Measurements from ENCODE around the gene SCO2.
"Not testable (repeated sequence)": the region's sequence is repeated elsewhere in the genome, so short reads cannot be mapped to it uniquely, and the experiment has no call there.

SCO2 gene

DNA sequence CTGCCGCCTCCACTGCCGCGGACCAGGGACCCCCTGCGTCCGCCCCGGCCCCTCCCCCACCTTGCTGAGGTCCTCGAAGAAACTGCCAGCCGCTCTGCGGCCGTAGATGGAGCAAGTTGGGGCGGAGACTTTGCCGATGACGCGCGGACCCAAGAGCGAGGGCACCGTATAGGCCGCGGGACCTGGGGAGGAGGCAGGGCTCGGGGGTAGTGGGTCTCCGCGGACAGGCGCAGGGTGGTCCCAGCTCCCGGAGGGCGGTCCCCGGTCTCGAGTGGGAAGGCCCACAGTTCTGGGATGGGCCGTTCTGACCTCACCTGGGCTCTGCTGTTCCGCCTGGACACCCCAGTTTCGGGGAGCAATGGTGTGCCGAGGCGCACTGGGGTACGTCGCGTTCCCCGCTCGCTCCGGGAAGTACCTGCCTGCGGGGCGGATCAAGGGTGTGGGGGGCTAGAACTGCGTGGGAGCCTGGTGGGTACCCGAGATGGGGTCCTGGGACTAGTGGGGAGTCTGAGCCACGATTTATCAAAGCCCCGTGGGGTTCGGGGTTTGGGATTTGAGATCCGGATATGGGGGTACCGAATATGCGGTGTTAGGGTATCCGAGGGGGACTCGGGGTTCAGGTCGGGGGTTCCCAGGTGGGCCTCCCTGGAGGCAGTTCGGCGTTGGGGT lies 5.6 kb upstream of the SCO2 start:
- peak; percentile 85 for DNase-seq

DNA sequence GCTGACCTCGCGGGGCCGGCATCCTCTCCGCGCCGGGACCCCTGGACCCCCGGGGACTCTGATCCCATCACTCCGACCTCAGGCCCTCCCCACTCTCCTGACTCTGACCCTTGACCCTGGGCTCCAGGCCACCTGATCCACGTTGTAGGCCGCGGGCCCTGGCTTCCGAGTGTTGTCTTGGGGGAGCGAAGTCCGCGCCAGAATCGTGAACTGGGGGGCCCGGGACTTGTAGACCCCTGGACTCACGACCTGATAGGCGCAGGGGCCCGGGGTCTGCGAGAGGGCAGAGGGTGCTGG lies 5.1 kb upstream of the SCO2 start:
- peak; percentile 44 for DNase-seq

DNA sequence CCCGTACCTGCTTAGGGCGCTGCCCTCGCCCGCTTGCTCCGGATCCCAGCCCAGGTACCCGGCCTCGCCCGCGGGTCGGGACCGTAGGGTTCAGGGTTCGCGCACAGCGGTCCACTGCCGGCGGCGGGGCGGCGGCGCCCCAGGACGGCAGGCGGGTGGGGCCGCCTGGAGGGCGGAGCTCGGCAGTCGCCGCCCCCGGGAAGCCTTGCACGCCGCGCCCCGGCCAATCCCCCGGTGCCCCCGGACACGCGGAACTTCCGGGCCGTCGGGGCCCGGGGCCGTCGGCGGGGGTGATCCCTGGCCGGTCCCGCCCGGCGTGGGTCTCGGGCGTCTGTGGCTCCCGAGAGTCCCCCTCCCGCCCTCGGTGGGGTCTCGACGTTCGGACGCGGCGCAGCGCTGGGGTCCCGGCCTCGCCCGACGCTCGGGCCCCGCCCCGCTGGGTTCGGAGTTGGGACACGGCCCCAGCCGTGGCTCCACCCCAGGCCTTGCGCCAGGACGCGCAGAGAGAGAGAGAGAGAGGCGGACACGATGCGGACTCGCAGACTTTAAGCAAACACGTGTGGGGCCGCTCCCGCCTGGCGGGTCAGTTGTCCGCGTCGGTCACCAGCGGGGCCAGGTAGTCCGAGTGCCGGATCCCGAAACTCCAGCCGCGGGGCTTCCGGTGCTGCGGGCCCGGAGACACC lies 4.6 kb upstream of the SCO2 start, which contains the start of gene TYMP:
TSS of gene TYMP (minus strand) at position 116 of the 683 bp plus-strand sequence. CDS start 303 bp downstream, outside the sequence.
- peak; percentile 81 for DNase-seq

DNA sequence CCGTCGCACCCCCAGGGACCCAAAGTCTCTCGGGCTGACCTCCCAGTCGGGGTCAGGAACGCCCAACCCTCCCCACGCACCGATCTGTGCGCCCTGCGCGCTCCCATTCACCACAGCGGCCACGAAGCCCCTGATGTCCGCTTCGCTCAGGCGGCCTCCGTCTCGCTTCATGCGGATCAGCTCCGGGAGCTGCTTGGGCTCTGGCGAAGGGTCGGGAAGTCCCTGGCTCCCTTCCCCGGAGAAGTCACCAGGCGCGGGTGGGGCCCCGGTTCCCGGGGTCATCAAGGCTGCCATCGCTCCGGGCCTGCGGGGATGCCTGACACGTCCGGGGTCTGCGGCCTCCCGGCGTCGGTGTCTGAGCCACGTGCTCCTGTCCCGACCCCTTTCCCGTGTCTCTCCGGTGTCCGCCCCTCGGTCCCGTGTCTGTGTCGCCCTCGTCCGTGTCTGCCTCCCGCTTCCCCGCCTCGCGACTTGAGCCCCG lies 4.1 kb upstream of the SCO2 start:
- DNase-seq, result no peak

DNA sequence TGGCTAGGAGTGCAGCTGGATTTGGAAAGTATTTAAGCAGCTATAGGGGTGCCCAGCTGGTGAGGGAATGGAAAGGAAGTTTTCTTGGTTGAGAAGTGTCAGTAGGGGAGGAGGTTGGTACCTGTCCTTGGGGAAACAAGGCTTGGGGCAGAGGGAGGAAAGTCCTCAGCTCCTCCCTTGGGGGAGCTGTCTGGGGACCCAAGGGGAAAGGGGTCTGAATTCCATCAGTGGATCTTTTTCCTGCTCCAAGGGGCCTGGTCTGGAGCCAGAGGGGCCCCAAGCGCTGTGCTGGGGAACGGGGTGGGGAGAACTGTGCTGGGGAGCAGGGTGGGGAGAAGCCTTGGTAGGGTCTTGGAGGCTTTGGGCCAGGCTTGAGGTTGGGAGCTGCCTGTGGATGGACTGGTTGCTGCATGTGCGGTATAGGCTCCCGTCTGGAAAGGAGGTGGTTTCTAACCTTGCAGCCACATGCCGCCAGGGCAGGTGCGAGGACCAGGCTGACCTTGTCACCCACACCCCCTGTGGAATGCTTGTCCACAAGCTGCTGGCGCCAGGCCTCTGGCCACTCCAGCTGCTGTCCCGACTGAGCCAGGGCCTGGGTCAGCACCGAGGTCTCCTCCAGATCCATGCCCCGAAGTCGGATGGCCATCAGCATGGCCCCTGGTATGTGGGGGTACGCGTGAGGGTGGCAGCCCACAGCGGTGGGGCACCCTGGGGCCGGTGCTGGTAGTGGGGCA lies 3.5 kb upstream of the SCO2 start:
- no peak for DNase-seq

DNA sequence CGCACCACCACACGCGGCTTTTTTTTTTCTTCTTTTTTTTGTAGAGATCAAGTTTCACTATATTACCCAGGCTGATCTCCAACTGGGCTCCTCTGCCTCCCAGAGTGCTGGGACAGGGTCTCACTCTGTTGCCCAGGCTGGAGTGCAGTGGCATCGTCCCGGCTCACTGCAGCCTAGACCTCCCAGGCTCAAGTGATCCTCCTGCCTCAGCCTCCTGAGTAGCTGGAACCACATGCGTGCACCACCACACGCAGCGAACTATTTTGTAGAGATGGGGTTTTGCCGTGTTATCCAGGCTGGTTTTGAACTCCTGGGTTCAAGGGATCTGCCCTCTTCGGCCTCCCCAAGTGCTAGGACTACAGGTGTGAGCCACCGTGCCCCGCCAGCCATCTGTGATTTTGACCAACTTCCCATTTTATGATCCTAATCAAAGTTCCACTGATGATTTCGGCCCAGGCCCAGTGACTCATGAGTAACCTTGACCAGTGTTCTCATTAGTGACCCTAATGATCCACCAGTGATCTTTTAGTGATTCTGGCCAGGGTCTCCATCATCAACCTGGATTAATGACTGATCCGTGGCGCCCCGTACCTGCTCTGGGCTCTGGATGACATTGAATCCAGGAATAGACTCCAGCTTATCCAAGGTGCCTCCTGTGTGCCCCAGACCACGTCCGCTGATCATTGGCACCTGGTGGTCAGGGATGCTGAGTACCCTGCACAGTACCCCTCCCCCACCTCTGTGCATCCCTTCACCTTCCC lies 2.7 kb upstream of the SCO2 start:
- DNase-seq, result no peak

DNA sequence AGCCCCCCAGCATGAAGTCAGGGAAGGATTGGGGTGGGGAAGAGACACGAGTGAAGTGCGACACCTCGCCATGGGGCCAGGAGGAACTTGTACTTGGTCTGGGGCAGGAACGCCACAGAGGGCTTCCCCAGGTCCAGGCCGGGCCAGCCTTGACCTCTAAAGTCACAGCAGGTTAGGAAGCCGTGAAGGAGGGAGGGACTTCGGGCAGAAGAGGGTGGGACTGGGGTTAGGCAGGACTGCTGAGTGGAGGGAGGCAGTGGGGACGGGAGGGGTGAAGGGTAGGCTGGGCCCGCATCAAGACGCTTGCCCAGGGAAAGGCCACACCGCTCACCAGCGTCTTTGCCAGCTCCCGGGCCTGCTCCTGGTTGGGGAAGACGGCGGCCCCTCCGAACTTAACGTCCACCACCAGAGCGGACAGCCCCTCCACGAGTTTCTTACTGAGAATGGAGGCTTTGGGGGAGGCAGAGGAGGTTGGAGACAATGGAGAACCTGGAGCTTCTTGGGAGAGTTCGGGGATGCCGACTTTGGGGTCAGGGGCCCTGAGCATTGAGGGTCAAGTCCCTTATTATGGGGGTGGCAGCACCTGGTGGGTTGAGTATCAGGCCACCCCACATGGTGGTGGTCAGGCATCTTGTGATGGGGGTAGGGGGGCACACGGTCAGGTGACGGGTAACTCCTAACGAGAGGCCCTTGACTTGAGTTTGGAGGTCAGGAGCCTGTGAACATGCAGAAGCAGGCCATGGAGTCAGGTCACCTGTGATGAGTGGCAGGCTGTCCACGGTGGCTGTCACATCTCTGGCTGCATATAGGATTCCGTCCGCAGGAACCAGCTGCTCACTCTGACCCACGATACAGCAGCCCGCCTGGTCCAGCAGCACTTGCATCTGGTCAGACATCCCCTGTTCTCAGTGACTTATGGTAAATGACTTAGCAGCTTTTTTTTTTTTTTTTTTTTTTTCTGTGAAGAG lies 1.7 kb upstream of the SCO2 start:
- DNase-seq, result peak; percentile 75

DNA sequence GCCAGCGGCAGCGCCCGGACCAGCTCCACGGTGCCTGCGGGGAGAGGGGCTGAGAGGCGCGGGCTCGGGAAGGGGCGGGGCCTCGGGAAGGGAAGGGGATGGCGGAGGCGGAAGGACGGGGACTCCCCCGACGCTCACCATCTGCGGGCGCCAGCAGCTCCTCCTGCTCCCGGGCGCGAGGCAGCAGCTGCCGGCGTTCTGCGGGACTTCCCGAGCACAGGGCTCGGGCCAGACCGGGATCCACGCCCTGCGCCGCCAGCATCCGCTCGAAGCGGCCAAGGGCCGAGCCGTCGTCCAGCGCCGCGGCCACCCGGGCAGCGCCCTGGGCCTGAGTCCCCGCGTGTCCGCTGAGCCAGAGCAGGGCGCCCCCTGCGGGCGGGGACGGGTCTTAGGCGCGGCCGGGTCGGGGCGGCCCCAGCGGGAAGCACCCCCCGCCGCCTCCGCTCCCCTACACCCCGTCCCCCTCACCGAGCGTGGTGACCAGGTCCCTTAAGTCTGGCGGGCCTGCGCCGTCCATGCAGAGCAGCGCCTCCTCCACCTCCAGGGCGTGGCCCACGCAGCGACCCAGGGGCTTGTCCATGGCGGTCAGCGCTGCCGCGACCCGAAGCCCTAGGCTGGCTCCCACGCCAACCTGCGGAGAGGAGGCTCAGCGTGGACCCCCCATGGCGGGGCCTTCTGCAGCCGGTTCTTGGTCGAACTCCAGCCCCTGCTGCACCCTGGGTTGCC lies 873 bp upstream of the SCO2 start:
- DNase-seq, result peak; percentile 77

DNA sequence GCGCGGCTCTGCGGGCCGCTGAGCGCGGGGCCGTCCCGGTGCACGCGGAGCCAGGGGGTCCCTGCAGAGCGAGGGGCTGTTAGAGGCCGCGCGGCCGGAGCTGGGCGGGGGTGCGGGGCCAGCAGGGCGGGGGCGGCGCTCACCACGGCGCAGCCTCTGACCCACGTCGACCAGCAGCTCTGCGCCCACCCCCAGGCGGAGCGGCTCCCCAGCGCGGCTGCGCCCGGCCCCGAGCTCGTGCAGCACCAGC lies 385 bp upstream of the SCO2 start:
- no peak for DNase-seq

DNA sequence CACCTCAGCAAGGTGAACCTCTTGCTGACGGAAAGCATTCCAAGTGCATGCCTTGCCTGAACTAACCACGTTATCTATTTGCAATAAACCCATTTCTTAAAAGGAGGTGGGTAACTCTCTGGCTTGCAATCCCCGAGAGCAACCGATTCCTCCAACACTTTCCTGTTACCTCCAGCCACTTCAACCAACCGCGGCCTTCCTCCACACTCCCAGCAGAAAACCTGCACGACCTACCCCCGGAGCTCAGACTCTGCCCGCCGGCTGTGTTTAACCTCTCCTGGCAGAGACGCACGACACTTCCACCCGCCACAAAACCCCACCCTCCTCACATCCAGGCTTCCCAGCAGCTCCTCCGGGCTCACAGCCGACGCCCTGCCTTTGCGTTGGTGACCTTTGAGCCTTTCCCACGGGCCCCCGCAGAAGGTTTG lies 708 bp downstream of the SCO2 start:
- no peak for DNase-seq

DNA sequence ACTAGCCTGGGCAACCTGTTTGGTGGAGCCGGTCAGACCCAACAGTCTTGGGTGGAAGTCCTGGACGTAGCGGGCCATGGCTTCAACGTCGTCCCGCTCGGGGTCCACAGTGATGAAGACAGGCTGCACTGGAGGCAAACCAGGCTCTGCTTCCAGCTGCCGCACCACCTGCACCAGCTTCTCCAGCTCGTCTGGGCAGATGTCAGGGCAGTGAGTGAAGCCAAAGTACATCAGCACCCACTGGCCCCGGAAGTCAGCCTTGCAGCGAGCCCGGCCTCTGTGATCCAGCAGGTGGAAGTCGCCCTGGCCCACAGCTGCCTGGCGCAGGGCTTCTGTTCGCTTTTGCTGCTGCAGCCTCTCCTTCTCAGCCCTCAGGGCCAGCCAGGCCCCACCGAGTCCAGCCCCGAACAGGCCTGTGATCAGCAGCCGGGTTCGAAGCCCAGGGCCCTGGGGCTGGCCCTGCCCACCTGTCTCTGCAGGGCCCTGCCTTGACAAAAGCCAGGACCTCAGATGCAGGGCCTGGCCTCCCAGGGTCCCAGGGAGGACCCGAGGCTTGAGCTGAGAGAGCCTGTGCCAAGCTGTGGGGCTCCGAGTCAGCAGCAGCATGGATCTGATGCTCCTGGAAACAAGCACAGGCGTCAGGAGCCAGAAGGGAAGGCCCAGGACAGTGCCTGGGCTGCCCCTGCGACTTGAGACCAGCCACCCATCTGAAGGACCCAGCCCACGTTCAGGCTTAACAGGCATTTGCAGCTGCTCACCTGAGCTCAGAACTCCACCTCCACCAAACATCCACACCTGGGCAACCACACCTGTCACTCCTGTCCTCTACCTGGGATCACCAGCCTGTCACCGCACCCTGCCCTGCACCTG lies 1.4 kb downstream of the SCO2 start:
- DNase-seq, result no peak

DNA sequence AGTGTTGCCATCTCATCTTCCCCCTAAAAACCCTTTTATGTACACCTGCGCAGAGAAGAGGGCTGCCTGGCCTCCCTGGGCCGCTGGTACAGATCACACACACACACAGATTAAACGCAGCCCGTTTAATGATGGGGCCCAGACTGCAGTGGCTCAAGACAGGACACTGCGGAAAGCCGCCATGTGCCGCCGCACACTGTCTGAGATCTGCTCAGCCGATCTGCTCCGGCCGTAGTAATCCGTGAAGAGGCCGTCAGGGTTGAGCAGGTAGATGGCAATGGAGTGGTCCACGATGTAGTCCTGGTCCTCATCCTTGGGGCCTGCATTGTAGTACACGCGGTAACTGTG lies 2.0 kb downstream of the SCO2 start:
- no peak for DNase-seq

DNA sequence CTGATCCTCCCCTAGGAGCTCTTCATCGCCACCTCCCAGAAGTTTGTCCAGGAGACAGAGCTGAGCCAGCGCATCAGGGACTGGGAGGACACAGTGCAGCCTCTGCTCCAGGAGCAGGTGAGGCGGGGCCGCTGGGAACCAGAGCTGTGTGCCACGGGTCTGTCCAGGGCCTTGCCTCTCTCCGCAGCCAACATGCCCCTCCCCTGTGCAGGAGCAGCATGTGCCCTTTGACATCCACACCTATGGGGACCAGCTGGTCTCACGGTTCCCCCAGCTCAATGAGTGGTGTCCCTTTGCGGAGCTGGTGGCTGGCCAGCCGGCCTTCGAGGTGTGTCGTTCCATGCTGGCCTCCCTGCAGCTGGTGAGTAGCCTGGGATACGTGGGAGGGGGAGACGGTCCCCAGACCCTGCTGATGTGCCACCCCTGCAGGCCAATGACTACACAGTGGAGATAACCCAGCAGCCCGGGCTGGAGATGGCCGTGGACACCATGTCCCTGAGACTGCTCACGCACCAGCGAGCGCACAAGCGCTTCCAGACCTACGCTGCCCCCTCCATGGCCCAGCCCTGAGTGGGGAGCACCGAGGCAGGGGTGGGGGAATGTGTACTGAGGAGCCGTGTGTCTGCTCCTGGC lies 2.5 kb downstream of the SCO2 start:
- DNase-seq, result no peak

DNA sequence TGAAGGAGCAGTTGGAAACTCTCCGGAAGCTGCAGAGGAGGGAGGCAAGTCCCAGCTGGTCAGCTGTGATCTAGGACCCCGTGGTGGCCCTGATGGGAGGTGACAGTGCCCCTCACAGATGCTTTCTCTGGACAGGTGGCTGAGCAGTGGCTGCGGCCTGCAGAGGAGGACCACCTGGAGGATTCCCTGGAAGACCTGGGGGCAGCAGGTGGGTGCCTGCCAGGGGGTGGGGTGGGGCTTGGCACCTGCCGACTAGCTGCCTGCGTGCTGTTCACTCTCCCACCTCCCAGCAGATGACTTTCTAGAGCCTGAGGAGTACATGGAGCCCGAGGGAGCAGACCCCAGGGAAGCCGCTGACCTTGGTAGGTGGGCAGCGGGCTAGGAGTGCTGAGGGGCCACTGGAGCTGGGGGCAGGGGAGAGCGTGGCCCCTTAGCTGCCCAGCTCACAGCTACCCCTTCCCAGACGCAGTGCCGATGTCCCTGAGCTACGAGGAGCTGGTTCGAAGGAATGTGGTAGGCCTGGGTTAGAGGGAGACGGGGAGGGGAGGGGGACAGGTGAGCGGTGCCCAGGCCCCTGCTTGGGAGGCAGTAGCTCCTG lies 3.1 kb downstream of the SCO2 start:
- DNase-seq, result no peak

DNA sequence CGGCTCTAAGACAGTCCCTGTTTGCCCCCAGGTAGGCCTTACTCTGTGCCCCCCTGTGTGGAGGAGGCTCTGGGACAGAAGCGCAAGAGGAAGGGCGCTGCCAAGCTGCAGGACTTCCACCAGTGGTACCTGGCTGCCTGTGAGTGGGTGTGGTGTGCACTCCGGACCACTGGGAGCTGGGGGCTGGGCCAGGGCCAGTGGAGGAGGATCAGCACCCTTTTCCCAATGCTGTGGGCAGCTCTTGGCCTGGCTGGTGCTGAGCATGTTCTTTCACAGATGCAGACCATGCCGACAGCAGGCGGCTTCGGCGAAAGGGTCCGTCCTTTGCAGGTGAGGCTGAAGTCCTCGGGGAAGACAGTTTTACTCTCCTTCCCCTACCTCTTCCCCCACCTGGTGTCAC lies 3.7 kb downstream of the SCO2 start:
- no peak for DNase-seq

DNA sequence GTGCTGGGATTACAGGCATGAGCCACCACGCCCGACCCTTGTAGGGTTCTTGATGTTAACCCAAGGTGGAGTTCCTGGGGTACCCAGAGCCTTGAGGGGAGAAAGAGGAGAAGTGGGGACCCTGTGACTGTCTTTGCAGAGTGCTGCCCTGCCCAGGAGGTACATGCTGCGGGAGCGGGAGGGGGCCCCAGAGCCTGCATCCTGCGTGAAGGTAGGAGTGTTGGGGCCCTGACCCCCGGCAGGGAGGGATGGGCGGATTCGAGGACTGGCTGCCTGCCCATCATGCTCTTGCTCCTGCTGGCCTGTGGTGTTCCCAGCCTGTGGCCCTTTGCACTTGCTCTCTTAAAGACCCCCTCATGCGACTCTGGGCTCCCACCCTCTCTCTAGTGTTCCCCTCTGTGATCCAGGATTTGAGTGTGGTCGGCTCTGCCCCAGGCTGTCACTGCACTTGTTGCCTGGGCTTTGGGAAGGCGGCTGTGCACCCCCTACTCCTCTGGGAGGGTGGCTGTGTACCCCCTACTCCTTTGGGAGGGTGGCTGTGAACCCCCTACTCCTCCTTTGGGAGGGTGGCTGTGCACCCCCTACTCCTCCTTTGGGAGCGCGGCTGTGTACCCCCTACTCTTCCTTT lies 4.5 kb downstream of the SCO2 start:
- no peak for DNase-seq

DNA sequence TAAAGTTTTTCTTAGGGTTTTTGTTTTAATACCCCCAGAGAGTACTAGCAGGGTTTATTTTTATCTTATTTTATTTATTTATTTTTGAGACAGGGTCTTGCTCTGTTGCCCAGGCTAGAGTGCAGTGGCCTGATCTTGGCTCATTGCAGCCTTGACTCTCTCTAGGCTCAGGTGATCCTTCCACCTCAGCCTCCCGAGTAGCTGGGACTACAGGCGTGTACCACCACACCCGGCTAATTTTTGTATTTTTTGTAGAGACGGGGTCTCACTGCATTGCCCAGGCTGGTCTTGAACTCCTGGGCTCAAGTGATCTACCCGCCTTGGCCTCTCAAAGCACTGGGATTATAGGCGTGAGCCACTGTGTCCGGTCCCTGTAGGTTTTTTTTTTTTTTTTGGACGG lies 5.2 kb downstream of the SCO2 start:
- not testable (repeated sequence) for DNase-seq

DNA sequence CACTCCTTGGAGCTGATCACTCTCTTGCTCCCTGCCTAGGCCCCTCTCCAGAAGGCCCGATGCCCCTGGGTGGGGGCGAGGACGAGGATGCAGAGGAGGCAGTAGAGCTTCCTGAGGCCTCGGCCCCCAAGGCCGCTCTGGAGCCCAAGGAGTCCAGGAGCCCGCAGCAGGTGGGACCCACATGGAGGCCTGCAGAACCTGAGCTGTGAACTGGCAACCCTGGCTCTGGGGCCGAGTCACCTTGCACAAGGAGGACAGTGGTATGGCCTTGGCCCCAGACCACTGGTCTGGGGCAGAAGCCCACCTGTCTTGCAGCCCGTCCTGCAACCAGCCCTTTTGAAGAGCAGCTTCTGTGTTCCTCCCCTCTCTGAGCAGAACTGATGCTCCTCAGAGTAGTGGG lies 6.2 kb downstream of the SCO2 start:
- no peak for DNase-seq

DNA sequence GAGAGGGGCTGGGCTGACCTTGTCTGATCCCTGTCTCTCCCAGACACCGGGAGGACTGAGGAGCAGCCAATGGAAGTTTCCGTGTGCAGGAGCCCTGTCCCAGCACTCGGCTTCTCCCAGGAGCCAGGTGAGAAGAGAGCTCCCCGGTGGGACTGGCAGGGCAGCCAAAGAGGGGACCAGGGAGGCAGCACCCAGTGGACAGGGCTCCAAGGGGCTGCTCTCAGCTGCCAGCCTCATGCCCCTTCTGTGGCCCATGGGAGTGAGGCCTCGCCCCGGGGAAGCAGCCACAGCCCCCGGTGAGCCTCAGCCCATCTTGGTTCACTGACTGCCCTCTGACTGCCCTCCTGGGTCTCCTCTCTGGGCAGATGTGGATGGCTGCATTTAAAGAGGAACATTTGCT lies 6.8 kb downstream of the SCO2 start:
- no peak for DNase-seq
